Caco-2 (cell line): ENCODE data around the gene CDH13. TPM values are rescaled to one million over a fixed set of nuclear protein-coding genes. Genes with fewer than 3 reads are reported as not detected.
A peak's percentile ranks its signal among the peaks of the same experiment; 100 is the strongest.

Experiments used
- BruUV-seq: library from RNA; stranded (reverse); fragments of 400-500 nt; replicated peaks from 2 replicates; lab custom pipeline; 2021; lab: Mats Ljungman, UMichigan
- CTCF ChIA-PET: fragments of 300-600 bp; sonication (Branson Sonifier 250); formaldehyde crosslinking; loops from one replicate; lab custom pipeline; 2022; ENCODE audit warnings: antibody characterized with exemption; lab: Charles Lee
- POLR2A ChIA-PET: fragments of 300-600 bp; sonication (Branson Sonifier 250); formaldehyde crosslinking; loops from one replicate; lab custom pipeline; 2022; ENCODE audit warnings: antibody characterized with exemption; lab: Charles Lee
- DNase-seq, 2 experiments: peaks; one replicate each; pipeline versions ENCODE4 v3.0.0 to v3.0.0-alpha.2; 2020 to 2022
- H3K27me3 ChIP-seq: replicated peaks from 2 replicates; pipeline ENCODE4 v1.6.0; 2011; ENCODE audit warnings: low read length; ENCODE audit not compliant: control insufficient read depth, insufficient read depth
- H3K36me3 ChIP-seq: 2 replicates; pipeline ENCODE4 v1.5.1; 2011; ENCODE audit warnings: low read length; ENCODE audit not compliant: control insufficient read depth, insufficient read depth
- H3K4me1 ChIP-seq: fragments of 250-450 bp; sonication (Bioruptor Pico); 2 replicates; pipeline ENCODE4 v1.5.1; 2020; ENCODE audit warnings: mild to moderate bottlenecking
- H3K4me3 ChIP-seq: 2 replicates; pipeline ENCODE4 v1.5.1; 2011; ENCODE audit warnings: low read depth, mild to moderate bottlenecking, control low read depth, low read length
- H3K9me3 ChIP-seq: fragments of 250-450 bp; sonication (Bioruptor Pico); 2 replicates; pipeline ENCODE4 v1.5.1; 2020; ENCODE audit warnings: mild to moderate bottlenecking, moderate library complexity
- H3K27ac Mint-ChIP-seq: one replicate; pipeline ENCODE4 v1.8.0; 2022; ENCODE audit warnings: mixed read lengths; ENCODE audit not compliant: unreplicated experiment
- H3K27me3 Mint-ChIP-seq: one replicate; pipeline ENCODE4 v1.8.0; 2022; ENCODE audit warnings: mixed read lengths; ENCODE audit not compliant: insufficient read depth, unreplicated experiment
- H3K36me3 Mint-ChIP-seq: one replicate; pipeline ENCODE4 v1.8.0; 2022; ENCODE audit warnings: mild to moderate bottlenecking, mixed read lengths; ENCODE audit not compliant: insufficient read depth, unreplicated experiment
- H3K4me1 Mint-ChIP-seq: one replicate; pipeline ENCODE4 v1.8.0; 2022; ENCODE audit warnings: low read depth, mixed read lengths; ENCODE audit not compliant: unreplicated experiment
- H3K4me3 Mint-ChIP-seq: one replicate; pipeline ENCODE4 v1.8.0; 2022; ENCODE audit warnings: mild to moderate bottlenecking, moderate library complexity, mixed read lengths; ENCODE audit not compliant: unreplicated experiment
- H3K9me3 Mint-ChIP-seq: one replicate; pipeline ENCODE4 v1.8.0; 2022; ENCODE audit warnings: mixed read lengths; ENCODE audit not compliant: unreplicated experiment
- CTCF ChIP-seq, 2 experiments: fragments of 200-600 bp in 1 of 2; IDR thresholded peaks; 1 replicate in 1 of 2; 2 replicates in 1 of 2; pipeline versions ENCODE4 v1.5.1 to v1.8.0; 2011 to 2022; ENCODE audit warnings: antibody characterized with exemption in 1 of 2, control low read depth in 1 of 2, inconsistent platforms in 1 of 2, low read depth in 1 of 2, low read length in 1 of 2, mild to moderate bottlenecking in 1 of 2, moderate library complexity in 1 of 2; ENCODE audit not compliant: insufficient read depth in 1 of 2, severe bottlenecking in 1 of 2, unreplicated experiment in 1 of 2
- intact Hi-C: fragments of 100-400 bp; cut with micrococcal nuclease; formaldehyde crosslinking; loops from one replicate; pipeline ENCODE4 v1.10.0; 2022; ENCODE audit not compliant: unreplicated experiment
- total RNA-seq: library from RNA; stranded (reverse); gene quantifications from 2 replicates; pipeline ENCODE4 v1.2.3, GENCODE V29; 2022

CDH13 gene
- total RNA-seq, 1 experiment from 2014 or later: 2.2 TPM

GRCh38 chr16:83212301-83212841, 585.6 kb downstream of the CDH13 start:
- H3K27me3 ChIP-seq: no peaks in the 10 kb centered on the region
- ChIA-PET POLR2A (no interaction called here), CTCF (no interaction called here)
- no peak for DNase-seq
- no peak overlapping the region for H3K27ac Mint-ChIP-seq
- H3K4me3 Mint-ChIP-seq: no peak overlapping the region
- no peaks in the 10 kb centered on the region for H3K4me1 Mint-ChIP-seq
- H3K36me3 Mint-ChIP-seq: peaks cover 6% of the 10 kb centered on the region
- H3K36me3 ChIP-seq: no peaks in the 10 kb centered on the region
- peaks cover 9% of the 10 kb centered on the region for H3K9me3 Mint-ChIP-seq
- intact Hi-C loops: loop anchor here (10.0 kb wide), 2 partner anchors 608 to 948 kb away; no protein-coding TSS in a partner anchor
- 0 out of 2 replicates have a peak, but pooled peaks cover 4% of the 10 kb centered on the region for H3K4me1 ChIP-seq
- no peak overlapping the region for H3K4me3 ChIP-seq
- no TSS peak for BruUV-seq
- H3K27me3 Mint-ChIP-seq: no peaks in the 10 kb centered on the region
- H3K9me3 ChIP-seq: 0 out of 2 replicates have a peak, but pooled peaks cover 3% of the 10 kb centered on the region
- no peak for TF ChIP-seq CTCF (IDR thresholded peaks at IDR 0.05; ENCODE audit: insufficient read depth in 1 of 2, low read depth in 1 of 2, low read length in 1 of 2, severe bottlenecking in 1 of 2, unreplicated experiment in 1 of 2)

DNA sequence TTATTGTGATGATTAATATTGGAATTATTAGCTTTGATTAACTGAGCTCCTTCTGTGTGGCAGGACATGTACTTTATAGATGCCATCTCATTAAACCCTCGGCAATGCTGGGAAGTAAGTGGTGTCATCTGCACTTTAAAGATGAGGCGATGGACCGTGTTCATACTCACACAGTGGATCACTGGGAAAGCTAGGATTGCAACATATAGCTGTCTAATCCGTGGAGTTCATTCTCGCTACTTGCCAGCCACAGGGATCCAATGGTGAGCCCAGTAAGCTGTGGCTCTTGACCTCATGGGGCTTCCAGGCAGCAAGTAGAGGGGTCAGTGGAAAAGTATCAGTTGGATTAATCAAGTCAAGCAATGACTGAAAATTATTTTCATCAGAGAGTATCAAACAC, 587.9 kb downstream of the CDH13 start:
- Mint-ChIP-seq H3K4me3 (no peak overlapping the region), H3K9me3 (peaks cover 9% of the 10 kb centered on the region), H3K27ac (no peak overlapping the region), H3K36me3 (peaks cover 6% of the 10 kb centered on the region), H3K4me1 (no peaks in the 10 kb centered on the region), H3K27me3 (no peaks in the 10 kb centered on the region)
- Histone ChIP-seq H3K4me1 (0 out of 2 replicates have a peak, but pooled peaks cover 4% of the 10 kb centered on the region), H3K4me3 (no peak overlapping the region), H3K36me3 (no peaks in the 10 kb centered on the region), H3K9me3 (0 out of 2 replicates have a peak, but pooled peaks cover 3% of the 10 kb centered on the region), H3K27me3 (no peaks in the 10 kb centered on the region)
- ChIA-PET CTCF (interaction anchor here (0.6 to 1.6 kb wide), 3 partner anchors 101 to 580 kb away, joined by 3 to 11 read pairs (median 3); no protein-coding TSS in a partner anchor), POLR2A (no interaction called here)
- TF ChIP-seq CTCF (IDR thresholded peaks at IDR 0.05; ENCODE audit: insufficient read depth in 1 of 2, low read depth in 1 of 2, low read length in 1 of 2, severe bottlenecking in 1 of 2, unreplicated experiment in 1 of 2): no peak
- intact Hi-C loops: loop anchor here (1.0 to 10.0 kb wide), 6 partner anchors 101 to 950 kb away; no protein-coding TSS in a partner anchor
- DNase-seq: no peak
- BruUV-seq: no TSS peak

DNA sequence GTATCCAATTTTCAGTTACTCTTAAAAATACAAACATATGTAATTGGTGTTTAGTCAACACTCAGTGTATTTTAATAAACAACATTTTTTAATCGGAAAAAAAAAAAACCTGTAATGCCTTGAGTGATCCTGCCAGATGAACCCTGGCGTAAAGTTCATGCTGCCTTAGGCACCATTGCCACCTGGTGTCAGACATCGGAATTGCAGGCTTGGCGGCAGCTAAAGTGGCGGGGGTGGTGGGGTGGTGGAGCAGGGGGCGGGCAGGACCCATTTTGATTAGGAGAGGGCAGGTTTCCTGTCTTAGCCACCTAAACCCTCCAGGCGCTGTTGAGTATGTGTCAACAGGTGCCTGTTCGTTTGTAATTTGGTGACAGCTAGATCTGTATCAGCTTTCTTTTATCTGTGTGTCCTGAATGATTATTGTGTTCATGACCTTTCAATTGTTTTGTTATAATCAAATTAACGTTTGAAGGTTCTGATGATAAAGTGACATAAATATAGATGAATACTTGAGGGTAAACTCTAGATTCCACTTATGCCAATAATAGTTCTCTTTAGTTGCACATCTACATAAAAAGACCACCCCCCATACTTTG, 588.7 kb downstream of the CDH13 start:
- no peaks in the 10 kb centered on the region for H3K27me3 ChIP-seq
- H3K9me3 Mint-ChIP-seq: peaks cover 9% of the 10 kb centered on the region
- 0 out of 2 replicates have a peak, but pooled peaks cover 4% of the 10 kb centered on the region for H3K4me1 ChIP-seq
- H3K4me3 Mint-ChIP-seq: no peak overlapping the region
- peaks cover 6% of the 10 kb centered on the region for H3K36me3 Mint-ChIP-seq
- BruUV-seq: no TSS peak
- POLR2A ChIA-PET: no interaction called here
- intact Hi-C loops: loop anchor here (1.0 to 10.0 kb wide), 6 partner anchors 102 to 951 kb away; no protein-coding TSS in a partner anchor
- no peaks in the 10 kb centered on the region for H3K36me3 ChIP-seq
- DNase-seq: peak; percentile 45 to 78
- 0 out of 2 replicates have a peak, but pooled peaks cover 3% of the 10 kb centered on the region for H3K9me3 ChIP-seq
- no peak overlapping the region for H3K4me3 ChIP-seq
- peak; percentile 93 to 95 for TF ChIP-seq CTCF (IDR thresholded peaks at IDR 0.05; ENCODE audit: insufficient read depth in 1 of 2, low read depth in 1 of 2, low read length in 1 of 2, severe bottlenecking in 1 of 2, unreplicated experiment in 1 of 2)
- H3K27ac Mint-ChIP-seq: no peak overlapping the region
- no peaks in the 10 kb centered on the region for H3K27me3 Mint-ChIP-seq
- H3K4me1 Mint-ChIP-seq: no peaks in the 10 kb centered on the region
- CTCF ChIA-PET: interaction anchor here (0.6 to 1.6 kb wide), 4 partner anchors 102 to 585 kb away, joined by 3 to 11 read pairs (median 4); no protein-coding TSS in a partner anchor
